ENCODE results near the gene MYH6.

The MYH6 gene

DNA sequence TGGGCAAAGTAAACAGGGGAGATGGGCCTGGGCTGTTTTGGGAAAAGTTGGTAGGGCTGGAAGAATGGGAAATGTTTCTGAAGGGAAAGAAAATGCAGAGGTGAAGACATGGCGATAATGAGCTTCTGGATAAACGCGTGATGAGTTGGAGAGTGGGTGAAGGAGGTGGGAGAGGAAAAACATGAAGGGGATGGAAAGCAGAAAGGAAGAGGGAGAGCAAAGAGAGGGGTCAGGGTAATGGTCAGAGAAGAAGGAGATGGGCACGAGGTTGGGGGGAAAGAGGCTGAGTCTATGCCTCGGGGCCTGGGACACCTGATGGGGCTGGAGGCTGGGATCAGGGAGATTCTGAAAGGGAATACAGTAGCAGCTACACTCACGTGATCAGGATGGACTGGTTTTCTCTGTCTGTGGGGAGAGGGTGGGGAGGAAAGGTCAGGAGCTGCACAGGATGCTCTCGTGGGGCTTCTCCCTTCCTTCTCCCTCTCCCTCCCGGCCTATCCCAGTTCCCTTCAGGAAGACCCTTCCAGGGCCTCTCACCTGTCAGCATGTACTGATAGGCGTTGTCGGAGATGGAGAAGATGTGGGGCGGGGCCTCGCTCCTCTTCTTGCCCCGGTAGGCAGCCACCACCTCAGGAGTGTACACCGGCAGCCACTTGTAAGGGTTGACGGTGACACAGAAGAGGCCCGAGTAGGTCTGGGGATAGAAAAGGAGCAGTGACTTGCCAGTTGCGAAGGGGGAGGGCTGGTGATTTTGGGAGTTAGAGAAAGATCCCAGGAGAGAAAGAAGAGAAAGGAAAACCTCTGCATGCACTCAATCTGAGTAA is 24.2 kb upstream of the MYH6 start:
- no peaks in the 10 kb centered on the region for H3K27me3 ChIP-seq (ENCODE audit: insufficient read depth, poor library complexity, severe bottlenecking)
- no peak for ATAC-seq (ENCODE audit: low read depth)

DNA sequence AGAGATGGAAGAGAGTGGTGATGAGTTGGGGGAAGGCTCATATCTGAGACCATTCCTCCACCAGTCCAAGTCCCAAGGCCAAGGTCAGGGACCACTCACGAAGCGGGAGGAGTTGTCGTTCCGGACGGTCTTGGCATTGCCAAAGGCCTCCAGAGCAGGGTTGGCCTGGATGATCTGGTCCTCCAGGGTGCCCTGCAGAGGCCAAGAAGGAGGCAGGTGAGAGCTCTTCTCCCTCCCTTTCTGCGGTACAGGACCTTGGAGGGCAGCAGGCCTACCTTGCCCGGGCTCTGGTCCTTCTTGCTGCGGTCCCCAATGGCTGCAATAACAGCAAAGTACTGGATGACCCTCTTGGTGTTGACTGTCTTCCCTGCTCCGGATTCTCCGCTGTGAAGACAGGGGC is 23.4 kb upstream of the MYH6 start:
- H3K9me3 ChIP-seq (ENCODE audit: severe bottlenecking) = no peaks in the 10 kb centered on the region
- TF ChIP-seq CTCF (IDR thresholded peaks at IDR 0.05; ENCODE audit: poor library complexity, severe bottlenecking) = no peak
- H3K4me1 ChIP-seq (ENCODE audit: insufficient read depth, poor library complexity, severe bottlenecking) = no peaks in the 10 kb centered on the region
- ATAC-seq (ENCODE audit: low read depth) = no peak
- H3K4me3 ChIP-seq (ENCODE audit: severe bottlenecking) = no peak overlapping the region
- no peaks in the 10 kb centered on the region for H3K27me3 ChIP-seq (ENCODE audit: insufficient read depth, poor library complexity, severe bottlenecking)
- peak; percentile 53 for DNase-seq (ENCODE audit: low spot score)
- H3K27ac ChIP-seq (ENCODE audit: poor library complexity, severe bottlenecking) = no peak overlapping the region
- H3K36me3 ChIP-seq (ENCODE audit: low read depth) = no peaks in the 10 kb centered on the region

More for the DNA sequence above, 24.2 kb upstream of the MYH6 start:
- TF ChIP-seq CTCF (IDR thresholded peaks at IDR 0.05; ENCODE audit: poor library complexity, severe bottlenecking) = no peak
- H3K9me3 ChIP-seq (ENCODE audit: severe bottlenecking) = no peaks in the 10 kb centered on the region
- no peaks in the 10 kb centered on the region for H3K4me1 ChIP-seq (ENCODE audit: insufficient read depth, poor library complexity, severe bottlenecking)
- no peak overlapping the region for H3K27ac ChIP-seq (ENCODE audit: poor library complexity, severe bottlenecking)
- H3K36me3 ChIP-seq (ENCODE audit: low read depth) = no peaks in the 10 kb centered on the region
- peak; percentile 38 for DNase-seq (ENCODE audit: low spot score)
- no peak overlapping the region for H3K4me3 ChIP-seq (ENCODE audit: severe bottlenecking)

DNA sequence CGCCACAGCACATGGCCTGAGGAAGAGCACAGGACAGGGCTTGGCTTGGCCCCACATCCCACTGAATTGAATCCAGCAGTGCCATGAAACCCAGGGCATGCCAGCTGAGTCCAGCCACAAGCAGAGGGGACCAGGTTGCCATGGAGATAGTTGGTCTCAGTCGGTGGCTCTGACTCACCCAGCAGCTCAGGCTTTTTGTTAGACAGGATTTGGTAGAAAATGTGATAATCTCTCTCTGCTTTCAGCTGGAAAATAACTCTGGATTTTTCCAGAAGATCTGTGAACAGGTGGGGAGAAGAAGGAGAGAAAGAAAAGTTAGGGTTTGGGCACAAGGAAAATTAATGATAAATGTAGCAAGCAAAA is 22.6 kb upstream of the MYH6 start:
- TF ChIP-seq CTCF (IDR thresholded peaks at IDR 0.05; ENCODE audit: poor library complexity, severe bottlenecking) = no peak
- no peaks in the 10 kb centered on the region for H3K36me3 ChIP-seq (ENCODE audit: low read depth)
- DNase-seq (ENCODE audit: low spot score) = no peak
- H3K4me1 ChIP-seq (ENCODE audit: insufficient read depth, poor library complexity, severe bottlenecking) = no peaks in the 10 kb centered on the region
- H3K27me3 ChIP-seq (ENCODE audit: insufficient read depth, poor library complexity, severe bottlenecking) = no peaks in the 10 kb centered on the region
- H3K27ac ChIP-seq (ENCODE audit: poor library complexity, severe bottlenecking) = no peak overlapping the region
- ATAC-seq (ENCODE audit: low read depth) = no peak
- H3K4me3 ChIP-seq (ENCODE audit: severe bottlenecking) = no peak overlapping the region
- no peaks in the 10 kb centered on the region for H3K9me3 ChIP-seq (ENCODE audit: severe bottlenecking)

DNA sequence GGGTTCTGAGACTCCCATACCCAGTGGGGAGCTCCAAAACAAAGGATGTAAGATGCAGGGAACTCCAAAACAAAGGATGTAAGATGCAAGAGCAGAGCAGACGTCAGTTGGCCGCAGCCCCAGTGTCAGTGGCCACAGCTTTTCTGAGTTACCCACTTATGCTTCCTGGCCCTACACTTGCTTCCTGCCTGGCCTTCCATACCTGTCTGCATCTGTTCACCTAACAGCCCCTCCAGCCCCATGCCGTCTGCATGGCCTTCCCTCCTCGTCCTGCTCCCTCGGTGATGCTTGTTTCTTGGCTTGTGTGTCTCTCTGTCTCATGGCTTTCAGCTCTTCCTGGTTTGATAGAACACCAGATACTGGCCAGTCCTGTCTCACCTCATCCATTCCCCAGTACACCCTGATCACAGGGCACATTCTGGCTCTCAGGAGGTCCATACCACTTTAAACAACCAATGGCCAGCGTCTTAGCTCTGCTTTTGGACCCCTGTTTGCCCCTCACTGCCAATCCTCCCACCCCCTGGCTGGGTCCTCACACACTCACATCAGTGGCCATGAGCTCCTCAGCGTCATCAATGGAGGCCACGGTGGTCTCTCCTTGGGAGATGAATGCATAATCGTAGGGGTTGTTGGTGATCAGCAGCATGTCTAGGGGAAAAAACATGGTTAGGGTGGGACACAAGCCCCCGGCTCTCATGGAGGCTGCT is 22.1 kb upstream of the MYH6 start:
- no peak for TF ChIP-seq CTCF (IDR thresholded peaks at IDR 0.05; ENCODE audit: poor library complexity, severe bottlenecking)
- no peaks in the 10 kb centered on the region for H3K4me1 ChIP-seq (ENCODE audit: insufficient read depth, poor library complexity, severe bottlenecking)
- DNase-seq (ENCODE audit: low spot score) (peak; percentile 51), ATAC-seq (ENCODE audit: low read depth) (no peak)
- no peak overlapping the region for H3K27ac ChIP-seq (ENCODE audit: poor library complexity, severe bottlenecking)
- no peaks in the 10 kb centered on the region for H3K36me3 ChIP-seq (ENCODE audit: low read depth)
- H3K27me3 ChIP-seq (ENCODE audit: insufficient read depth, poor library complexity, severe bottlenecking) = no peaks in the 10 kb centered on the region
- no peak overlapping the region for H3K4me3 ChIP-seq (ENCODE audit: severe bottlenecking)
- H3K9me3 ChIP-seq (ENCODE audit: severe bottlenecking) = no peaks in the 10 kb centered on the region

Measured in RWPE2 (cell line).